Erythroblast (primary cell): Measurements from ENCODE around the gene OTUB1.

Source experiments
- DNase-seq, 2 experiments: peaks; one replicate each; lab custom pipeline; 2025; lab: John Stamatoyannopoulos, UW
- GATA1 ChIP-seq: IDR thresholded peaks from 2 replicates; pipeline ENCODE4 v1.6.1; 2011; ENCODE audit warnings: low read depth, mild to moderate bottlenecking, control low read depth, low read length, moderate library complexity
- POLR2A ChIP-seq: IDR thresholded peaks from 2 replicates; pipeline ENCODE4 v1.6.1; 2011; ENCODE audit warnings: mild to moderate bottlenecking, low read length

Gene OTUB1

GRCh38 chr11:64005691-64006090 lies 19.5 kb downstream of the OTUB1 start:
- no peak for DNase-seq
- no peak for TF ChIP-seq GATA1
- TF ChIP-seq POLR2A: no peak

GRCh38 chr11:64006398-64006797 lies 20.2 kb downstream of the OTUB1 start:
- DNase-seq: no peak
- no peak for TF ChIP-seq GATA1

- no peak for DNase-seq
These were observed 21.0 kb downstream of the OTUB1 start for GRCh38 chr11:64007160-64007628.

GRCh38 chr11:64007629-64008282 lies 21.5 kb downstream of the OTUB1 start:
- DNase-seq: peak; percentile 81 to 91

More at GRCh38 chr11:64007160-64007628, 21.0 kb downstream of the OTUB1 start:
- TF ChIP-seq GATA1 (no peak), POLR2A (no peak)

GRCh38 chr11:64008283-64008913 lies 22.2 kb downstream of the OTUB1 start:
- DNase-seq: no peak
- TF ChIP-seq POLR2A (no peak), GATA1 (no peak)

More at GRCh38 chr11:64007629-64008282, 21.5 kb downstream of the OTUB1 start:
- no peak for TF ChIP-seq POLR2A
- no peak for TF ChIP-seq GATA1

- DNase-seq: no peak
- TF ChIP-seq POLR2A: no peak
- no peak for TF ChIP-seq GATA1
These were observed 22.8 kb downstream of the OTUB1 start for GRCh38 chr11:64008914-64009633.

GRCh38 chr11:64009710-64010109 lies 23.5 kb downstream of the OTUB1 start:
- DNase-seq: no peak
- TF ChIP-seq GATA1 (no peak), POLR2A (no peak)

GRCh38 chr11:64010783-64011182 lies 24.5 kb downstream of the OTUB1 start:
- DNase-seq: no peak
- TF ChIP-seq GATA1: no peak

- no peak for DNase-seq
- TF ChIP-seq GATA1 (no peak), POLR2A (no peak)
These were observed 25.1 kb downstream of the OTUB1 start for GRCh38 chr11:64011371-64011770.

- DNase-seq: no peak
- no peak for TF ChIP-seq GATA1
- no peak for TF ChIP-seq POLR2A
These were observed 27.1 kb downstream of the OTUB1 start for GRCh38 chr11:64013141-64013896.

- DNase-seq: no peak
- no peak for TF ChIP-seq POLR2A
- TF ChIP-seq GATA1: no peak
These were observed 28.1 kb downstream of the OTUB1 start for GRCh38 chr11:64014356-64014755.

GRCh38 chr11:64015510-64015909 lies 29.3 kb downstream of the OTUB1 start:
- TF ChIP-seq POLR2A (no peak), GATA1 (no peak)
- DNase-seq: no peak

- no peak for DNase-seq
These were observed 30.0 kb downstream of the OTUB1 start for GRCh38 chr11:64015935-64016845.

GRCh38 chr11:64017945-64018224 lies 31.6 kb downstream of the OTUB1 start:
- DNase-seq: no peak
- TF ChIP-seq POLR2A (no peak), GATA1 (no peak)

More at GRCh38 chr11:64015935-64016845, 30.0 kb downstream of the OTUB1 start:
- TF ChIP-seq POLR2A (no peak), GATA1 (no peak)
